ENCODE data around the gene TFDP1. TPM values are rescaled to one million over a fixed set of nuclear protein-coding genes. Genes with fewer than 3 reads are reported as not detected.

The TFDP1 gene
- polyA plus RNA-seq, 3 donors = 30.3 to 54.0 (median 37.6) TPM

DNA sequence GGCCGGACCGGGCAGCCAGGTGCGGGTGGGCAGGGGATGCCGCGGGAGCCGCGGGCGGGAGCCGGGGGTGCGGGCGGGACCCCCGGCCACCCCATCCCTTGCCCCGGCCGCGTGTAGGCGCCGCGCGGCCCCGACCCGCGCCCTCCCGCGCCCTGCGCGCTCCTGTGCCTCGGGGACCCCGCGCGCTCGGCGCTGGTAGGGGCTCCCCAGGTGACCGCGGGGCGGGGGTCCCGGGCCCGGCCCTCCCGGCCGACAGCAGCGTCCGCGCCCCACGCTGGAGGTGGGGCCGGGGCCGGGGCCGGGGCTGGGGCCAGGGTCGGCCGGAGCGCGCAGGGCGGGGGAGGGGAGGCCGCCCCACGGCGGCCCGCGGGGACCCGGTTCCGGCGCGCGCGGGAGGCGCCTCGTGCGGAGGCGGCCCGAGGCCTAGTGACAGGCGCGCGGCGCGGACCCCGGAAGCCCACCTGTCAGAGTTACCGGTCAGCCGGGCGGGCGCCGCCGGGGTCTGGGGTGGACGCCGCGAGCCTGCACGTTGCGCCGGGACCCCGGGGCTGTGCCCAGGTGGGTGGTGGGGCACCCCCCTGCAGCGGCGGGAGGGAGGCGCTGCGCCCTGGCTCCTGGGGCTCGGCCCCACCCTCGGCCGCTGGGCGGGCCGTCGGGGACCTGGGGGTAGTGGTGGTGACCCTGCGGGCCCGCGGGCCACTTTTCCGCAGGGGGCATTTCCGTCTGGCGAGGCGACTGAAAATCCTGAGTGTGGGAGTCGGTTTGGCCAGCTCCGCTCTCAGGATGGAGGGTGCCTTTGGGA is 518 bp downstream of the TFDP1 start:
- peak overlapping the region in 5 of 7 donors; percentile 24 to 89 (median 74) for H3K27ac Mint-ChIP-seq
- Histone ChIP-seq H3K4me3 (replicated peaks in 1 of 3; ENCODE audit: low read depth in 2 of 3, low read length in 3 of 3) (peak overlapping the region; percentile 28 to 75 (median 39)), H3K4me2 (replicated peaks; ENCODE audit: extremely low read depth, low read length, poor library complexity, severe bottlenecking) (peak overlapping the region; percentile 83), H3K9ac (ENCODE audit: insufficient read depth, low read length, poor library complexity, severe bottlenecking) (peak overlapping the region; percentile 50), H3K9me3 (replicated peaks in 1 of 2; ENCODE audit: control insufficient read depth in 1 of 2, insufficient read depth in 1 of 2, low read length in 2 of 2) (no peaks in the 10 kb centered on the region), H3K27me3 (ENCODE audit: control insufficient read depth in 2 of 2, insufficient read depth in 2 of 2, low read length in 2 of 2) (no peaks in the 10 kb centered on the region), H3K4me1 (ENCODE audit: control insufficient read depth in 1 of 2, insufficient read depth in 2 of 2, low read length in 2 of 2) (peaks cover 15 to 19% of the 10 kb centered on the region in 2 donors), H2AFZ (ENCODE audit: insufficient read depth, low read depth, low read length, poor library complexity, severe bottlenecking) (peak overlapping the region; percentile 48), H4K20me1 (ENCODE audit: insufficient read depth, low read length) (peaks cover 27% of the 10 kb centered on the region), H3K79me2 (ENCODE audit: insufficient read depth, low read length) (peaks cover 50% of the 10 kb centered on the region), H3K36me3 (replicated peaks in 1 of 2; ENCODE audit: control insufficient read depth in 1 of 2, insufficient read depth in 2 of 2, low read length in 2 of 2) (peaks cover 16 to 35% of the 10 kb centered on the region in 2 donors), H3K27ac (ENCODE audit: low read depth in 1 of 2, low read length in 2 of 2) (no peak overlapping the region)
- no peak for DNase-seq
- TF ChIP-seq, protein P1, sequence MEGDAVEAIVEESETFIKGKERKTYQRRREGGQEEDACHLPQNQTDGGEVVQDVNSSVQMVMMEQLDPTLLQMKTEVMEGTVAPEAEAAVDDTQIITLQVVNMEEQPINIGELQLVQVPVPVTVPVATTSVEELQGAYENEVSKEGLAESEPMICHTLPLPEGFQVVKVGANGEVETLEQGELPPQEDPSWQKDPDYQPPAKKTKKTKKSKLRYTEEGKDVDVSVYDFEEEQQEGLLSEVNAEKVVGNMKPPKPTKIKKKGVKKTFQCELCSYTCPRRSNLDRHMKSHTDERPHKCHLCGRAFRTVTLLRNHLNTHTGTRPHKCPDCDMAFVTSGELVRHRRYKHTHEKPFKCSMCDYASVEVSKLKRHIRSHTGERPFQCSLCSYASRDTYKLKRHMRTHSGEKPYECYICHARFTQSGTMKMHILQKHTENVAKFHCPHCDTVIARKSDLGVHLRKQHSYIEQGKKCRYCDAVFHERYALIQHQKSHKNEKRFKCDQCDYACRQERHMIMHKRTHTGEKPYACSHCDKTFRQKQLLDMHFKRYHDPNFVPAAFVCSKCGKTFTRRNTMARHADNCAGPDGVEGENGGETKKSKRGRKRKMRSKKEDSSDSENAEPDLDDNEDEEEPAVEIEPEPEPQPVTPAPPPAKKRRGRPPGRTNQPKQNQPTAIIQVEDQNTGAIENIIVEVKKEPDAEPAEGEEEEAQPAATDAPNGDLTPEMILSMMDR (IDR thresholded peaks at IDR 0.05) = no peak
- peak overlapping the region; percentile 85 to 89 for H3K4me3 Mint-ChIP-seq
- under 1% methylated on average over 101 of the region's 105 CpGs for WGBS (ENCODE audit: insufficient coverage)
- H3K27me3 Mint-ChIP-seq (ENCODE audit: low read depth in 3 of 3) = peaks cover 0 to 4% (median 2%) of the 10 kb centered on the region in 3 donors
- no peaks in the 10 kb centered on the region for H3K9me3 Mint-ChIP-seq
- peaks cover 29 to 40% of the 10 kb centered on the region in 2 donors for H3K36me3 Mint-ChIP-seq
- intact Hi-C loops (cut with micrococcal nuclease) = no loop called here
- peaks cover 32% of the 10 kb centered on the region for H3K4me1 Mint-ChIP-seq

DNA sequence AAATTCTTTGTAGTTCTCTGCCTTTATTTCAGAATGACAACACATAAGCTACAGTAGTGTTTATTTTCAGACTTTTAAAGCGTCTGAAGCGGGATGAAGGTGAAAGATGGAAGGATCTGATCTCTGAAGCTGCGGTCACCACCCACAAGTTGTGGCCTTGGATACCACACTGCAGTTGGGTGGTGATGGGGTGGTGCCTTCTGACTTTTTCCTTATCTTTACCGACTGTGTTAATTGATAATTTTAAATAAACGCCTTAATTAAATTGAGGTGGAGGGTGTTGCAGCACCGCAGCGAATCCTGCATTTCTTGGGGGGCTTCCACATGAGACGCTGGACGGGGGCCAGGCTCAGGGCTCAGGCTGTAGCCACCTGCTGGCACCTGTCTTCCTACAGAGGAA is 1.3 kb downstream of the TFDP1 start:
- DNase-seq = no peak
- 92% methylated on average over 7 of the region's 9 CpGs for WGBS (ENCODE audit: insufficient coverage)
- H3K27ac ChIP-seq (ENCODE audit: low read depth in 1 of 2, low read length in 2 of 2) = no peak overlapping the region
- H3K4me2 ChIP-seq (replicated peaks; ENCODE audit: extremely low read depth, low read length, poor library complexity, severe bottlenecking) = peak overlapping the region; percentile 83
- H2AFZ ChIP-seq (ENCODE audit: insufficient read depth, low read depth, low read length, poor library complexity, severe bottlenecking) = no peak overlapping the region
- intact Hi-C loops (cut with micrococcal nuclease) = no loop called here
- Mint-ChIP-seq H3K27me3 (ENCODE audit: low read depth in 3 of 3) (peaks cover 0 to 4% (median 0%) of the 10 kb centered on the region in 3 donors), H3K27ac (peak overlapping the region in 4 of 7 donors; percentile 74 to 89 (median 81)), H3K36me3 (peaks cover 30 to 46% of the 10 kb centered on the region in 2 donors), H3K4me3 (peak overlapping the region; percentile 85 to 89), H3K4me1 (peaks cover 32% of the 10 kb centered on the region), H3K9me3 (no peaks in the 10 kb centered on the region)
- peaks cover 28% of the 10 kb centered on the region for H4K20me1 ChIP-seq (ENCODE audit: insufficient read depth, low read length)
- TF ChIP-seq, protein P1 (IDR thresholded peaks at IDR 0.05) = no peak
- peaks cover 15 to 19% of the 10 kb centered on the region in 2 donors for H3K4me1 ChIP-seq (ENCODE audit: control insufficient read depth in 1 of 2, insufficient read depth in 2 of 2, low read length in 2 of 2)
- peaks cover 55% of the 10 kb centered on the region for H3K79me2 ChIP-seq (ENCODE audit: insufficient read depth, low read length)
- H3K36me3 ChIP-seq (replicated peaks in 1 of 2; ENCODE audit: control insufficient read depth in 1 of 2, insufficient read depth in 2 of 2, low read length in 2 of 2) = peaks cover 16 to 37% of the 10 kb centered on the region in 2 donors
- no peaks in the 10 kb centered on the region for H3K9me3 ChIP-seq (replicated peaks in 1 of 2; ENCODE audit: control insufficient read depth in 1 of 2, insufficient read depth in 1 of 2, low read length in 2 of 2)
- H3K27me3 ChIP-seq (ENCODE audit: control insufficient read depth in 2 of 2, insufficient read depth in 2 of 2, low read length in 2 of 2) = no peaks in the 10 kb centered on the region
- peak overlapping the region in 2 of 3 experiments; percentile 28 to 75 for H3K4me3 ChIP-seq (replicated peaks in 1 of 3; ENCODE audit: low read depth in 2 of 3, low read length in 3 of 3)
- H3K9ac ChIP-seq (ENCODE audit: insufficient read depth, low read length, poor library complexity, severe bottlenecking) = no peak overlapping the region

Data from CD14-positive monocyte (primary cell).